WERI-Rb-1 (cell line): ENCODE measurements around the gene SH3RF1.

Source experiments
- DNase-seq: peaks from one replicate; pipeline ENCODE4 v3.0.0-alpha.2; 2020
- H3K27ac ChIP-seq: fragments of 250-450 bp; sonication (Bioruptor Pico); 2 replicates; pipeline ENCODE4 v1.5.1; 2020; ENCODE audit warnings: mild to moderate bottlenecking, moderate library complexity
- H3K27me3 ChIP-seq: fragments of 250-450 bp; sonication (Bioruptor Pico); 2 replicates; pipeline ENCODE4 v1.5.1; 2021; ENCODE audit warnings: mild to moderate bottlenecking, low read depth, moderate library complexity; ENCODE audit not compliant: insufficient read depth, severe bottlenecking
- H3K36me3 ChIP-seq: fragments of 250-450 bp; sonication (Bioruptor Pico); 2 replicates; pipeline ENCODE4 v1.5.1; 2020; ENCODE audit warnings: mild to moderate bottlenecking, moderate library complexity
- H3K4me3 ChIP-seq: 2 replicates; pipeline ENCODE4 v1.5.1; 2011; ENCODE audit warnings: low read depth, mild to moderate bottlenecking, control low read depth, low read length
- H3K9me3 ChIP-seq: fragments of 250-450 bp; sonication (Bioruptor Pico); 2 replicates; pipeline ENCODE4 v1.5.1; 2021; ENCODE audit warnings: mild to moderate bottlenecking, moderate library complexity; ENCODE audit not compliant: severe bottlenecking
- CTCF ChIP-seq: IDR thresholded peaks from 2 replicates; pipeline ENCODE4 v1.5.1; 2011; ENCODE audit warnings: low read depth, mild to moderate bottlenecking, control low read depth, inconsistent platforms, low read length

Gene SH3RF1

DNA sequence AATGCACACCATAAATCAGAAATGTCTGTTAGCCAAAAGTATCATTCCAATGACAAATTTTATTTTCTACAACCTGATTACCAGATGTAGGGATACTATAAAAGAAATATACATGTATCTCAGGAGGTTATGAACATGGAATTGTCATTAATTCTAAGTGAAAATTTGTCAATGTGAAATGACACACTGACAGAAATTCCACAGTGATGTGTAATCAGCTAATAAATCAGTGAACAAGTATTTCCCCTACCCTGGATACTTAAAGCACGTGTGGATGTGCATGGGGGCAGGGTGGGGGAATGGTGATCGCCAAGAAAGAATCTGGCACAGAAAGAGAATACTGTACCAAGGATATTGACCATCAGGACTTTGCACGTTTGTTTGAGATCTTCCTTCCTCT lies 123.6 kb downstream of the SH3RF1 start:
- DNase-seq = no peak
- no peaks in the 10 kb centered on the region for H3K9me3 ChIP-seq
- no peak overlapping the region for H3K4me3 ChIP-seq
- no peaks in the 10 kb centered on the region for H3K27me3 ChIP-seq
- no peak overlapping the region for H3K27ac ChIP-seq
- H3K36me3 ChIP-seq = no peaks in the 10 kb centered on the region
- no peak for TF ChIP-seq CTCF

DNA sequence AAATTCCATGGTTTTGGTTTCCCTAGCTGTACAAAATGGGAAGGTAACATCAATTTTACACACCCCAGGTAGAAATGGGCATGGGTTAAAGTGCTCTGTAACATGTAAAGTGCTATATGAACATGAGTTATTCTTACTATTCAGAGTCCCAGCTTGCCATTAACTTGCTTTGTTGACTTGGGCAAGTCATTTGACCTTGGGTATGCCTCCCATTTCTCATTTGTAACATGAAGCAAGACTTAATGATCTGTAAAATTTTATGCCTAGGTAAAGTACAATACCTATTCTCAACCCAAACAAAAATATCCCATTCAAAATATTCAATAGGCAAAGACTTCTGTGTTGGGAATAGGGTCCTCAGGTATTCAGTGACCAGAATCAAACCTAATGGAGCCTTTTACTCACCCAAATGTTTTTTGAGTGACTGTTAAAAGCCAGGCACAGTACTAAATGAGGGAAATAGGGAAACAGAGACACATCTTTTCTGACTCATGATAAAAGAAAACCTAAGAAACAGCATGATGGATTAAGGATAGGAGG lies 126.6 kb downstream of the SH3RF1 start:
- H3K36me3 ChIP-seq = no peaks in the 10 kb centered on the region
- DNase-seq = no peak
- TF ChIP-seq CTCF = no peak
- H3K9me3 ChIP-seq = no peaks in the 10 kb centered on the region
- no peak overlapping the region for H3K27ac ChIP-seq
- H3K4me3 ChIP-seq = no peak overlapping the region
- no peaks in the 10 kb centered on the region for H3K27me3 ChIP-seq

GRCh38 chr4:169143335-169143734 lies 127.4 kb downstream of the SH3RF1 start:
- TF ChIP-seq CTCF = no peak
- DNase-seq = no peak
- no peak overlapping the region for H3K27ac ChIP-seq
- H3K27me3 ChIP-seq = no peaks in the 10 kb centered on the region
- H3K4me3 ChIP-seq = no peak overlapping the region
- H3K36me3 ChIP-seq = no peaks in the 10 kb centered on the region
- H3K9me3 ChIP-seq = no peaks in the 10 kb centered on the region

- TF ChIP-seq CTCF = no peak
- H3K4me3 ChIP-seq = no peak overlapping the region
- H3K27me3 ChIP-seq = no peaks in the 10 kb centered on the region
- H3K9me3 ChIP-seq = no peaks in the 10 kb centered on the region
- DNase-seq = no peak
- H3K27ac ChIP-seq = no peak overlapping the region
- no peaks in the 10 kb centered on the region for H3K36me3 ChIP-seq
These were observed 127.8 kb downstream of the SH3RF1 start for GRCh38 chr4:169142906-169143305.

GRCh38 chr4:169142391-169142790 lies 128.4 kb downstream of the SH3RF1 start:
- Histone ChIP-seq H3K27ac (no peak overlapping the region), H3K9me3 (no peaks in the 10 kb centered on the region), H3K4me3 (no peak overlapping the region), H3K27me3 (no peaks in the 10 kb centered on the region), H3K36me3 (no peaks in the 10 kb centered on the region)
- DNase-seq = no peak
- no peak for TF ChIP-seq CTCF

DNA sequence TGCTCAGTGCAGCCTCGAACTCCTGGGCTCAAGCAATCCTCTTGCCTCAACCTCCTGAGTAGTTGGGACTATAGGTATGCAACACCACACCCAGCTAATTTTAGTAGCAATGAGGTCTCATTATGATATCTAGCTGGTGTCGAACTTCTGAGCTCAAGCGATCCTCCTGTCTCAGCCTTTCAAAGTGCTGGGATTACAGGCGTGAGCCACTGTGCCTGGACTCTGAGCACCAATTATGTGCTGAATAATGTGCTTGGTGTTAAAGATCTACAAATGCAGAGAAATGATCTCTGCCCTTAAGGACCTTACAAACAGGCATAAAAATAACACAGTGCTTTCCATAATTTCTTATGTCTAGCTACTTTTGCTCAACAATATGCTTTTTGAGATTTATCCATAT lies 131.7 kb downstream of the SH3RF1 start:
- no peaks in the 10 kb centered on the region for H3K27me3 ChIP-seq
- TF ChIP-seq CTCF = no peak
- H3K9me3 ChIP-seq = no peaks in the 10 kb centered on the region
- peaks cover 15% of the 10 kb centered on the region for H3K36me3 ChIP-seq
- H3K27ac ChIP-seq = no peak overlapping the region
- DNase-seq = no peak
- H3K4me3 ChIP-seq = no peak overlapping the region
